Activated CD4-positive, CD25-positive, alpha-beta regulatory T cell treated with anti-CD3 and anti-CD28 coated beads, Interleukin-2, amount 50 U/mL, for 72 hours (primary cell): ENCODE data around the gene NDFIP2.

Source experiments
- DNase-seq: peaks from one replicate; pipeline ENCODE4 v3.0.0; 2021

The NDFIP2 gene

DNA sequence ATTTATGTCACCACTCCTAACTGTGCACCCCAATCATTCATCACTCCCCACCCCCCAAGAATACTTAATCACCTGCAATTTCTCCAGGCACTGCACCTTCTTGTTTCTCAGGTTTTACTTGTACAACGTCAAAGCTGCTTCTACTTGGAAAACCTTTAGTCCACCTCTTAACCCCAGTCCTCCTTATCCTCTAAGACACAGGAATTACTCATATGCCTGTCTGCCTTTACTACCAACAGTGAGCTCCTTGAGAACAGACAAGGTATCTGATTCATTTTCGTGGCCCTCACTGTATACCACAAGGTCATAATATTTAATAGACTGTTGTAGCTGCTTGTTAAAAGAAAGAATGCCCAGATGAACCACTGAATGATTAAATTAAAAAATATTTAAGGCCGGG lies 21.0 kb upstream of the NDFIP2 start:
- DNase-seq: no peak

GRCh38 chr13:79462895-79463294 lies 18.1 kb upstream of the NDFIP2 start:
- DNase-seq: no peak

GRCh38 chr13:79463604-79464003 lies 17.4 kb upstream of the NDFIP2 start:
- no peak for DNase-seq

DNA sequence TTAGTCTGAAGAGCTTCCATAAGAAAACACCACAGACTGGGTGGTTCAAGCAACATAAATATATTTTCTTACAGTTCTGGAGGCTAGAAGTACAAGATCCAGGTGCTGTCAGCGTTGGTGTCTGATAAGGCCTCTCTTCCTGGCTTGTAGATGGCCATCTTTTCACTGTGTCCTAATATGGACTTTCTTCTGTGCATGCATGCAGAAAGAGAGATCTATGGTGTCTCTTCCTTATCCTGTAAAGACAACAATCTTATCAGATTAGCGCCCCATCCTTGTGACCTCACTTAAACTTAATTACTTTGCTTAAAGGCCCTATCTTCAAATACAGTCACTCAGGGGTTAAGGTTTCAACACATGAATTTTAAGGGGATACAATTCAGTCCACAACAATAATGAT lies 14.1 kb upstream of the NDFIP2 start:
- DNase-seq: no peak

DNA sequence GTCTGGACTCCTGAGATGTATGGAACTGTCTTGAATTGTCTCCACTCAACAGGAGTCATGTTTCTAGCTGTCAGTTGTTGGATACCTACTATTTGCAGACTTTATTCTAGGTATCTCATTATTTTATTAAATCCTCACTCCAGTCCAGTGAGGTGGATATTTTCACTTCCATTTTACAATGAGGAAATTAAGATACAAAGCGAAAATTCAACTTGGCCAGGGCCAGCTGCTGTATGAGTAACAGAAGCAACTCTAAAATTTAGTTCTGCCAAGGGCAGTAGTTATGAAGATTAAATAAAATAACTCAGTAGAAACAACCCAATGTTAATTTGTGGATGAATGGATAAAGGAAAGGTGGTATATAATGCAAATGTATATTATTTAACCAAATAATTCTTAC lies 12.6 kb upstream of the NDFIP2 start:
- DNase-seq: no peak

GRCh38 chr13:79468819-79469218 lies 12.1 kb upstream of the NDFIP2 start:
- no peak for DNase-seq

GRCh38 chr13:79469608-79470007 lies 11.3 kb upstream of the NDFIP2 start:
- no peak for DNase-seq

DNA sequence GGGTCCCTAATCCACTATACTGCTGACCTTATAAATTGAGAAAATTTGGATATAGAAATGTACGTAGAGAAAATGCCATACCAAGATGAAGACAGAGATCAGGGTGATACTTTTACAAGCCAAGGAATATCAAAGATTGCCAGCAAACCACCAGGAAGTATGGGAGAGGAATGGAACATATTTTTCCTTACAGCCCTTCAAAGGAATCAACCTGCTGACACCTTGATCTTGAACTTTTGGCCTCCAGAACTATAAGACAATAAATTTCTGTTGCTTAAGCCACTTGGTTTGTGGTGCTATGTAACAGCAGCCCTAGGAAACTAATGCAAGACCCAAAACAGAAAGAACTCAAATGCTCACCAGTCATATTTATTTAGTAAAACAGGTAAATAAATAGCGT lies 10.3 kb upstream of the NDFIP2 start:
- DNase-seq: no peak

DNA sequence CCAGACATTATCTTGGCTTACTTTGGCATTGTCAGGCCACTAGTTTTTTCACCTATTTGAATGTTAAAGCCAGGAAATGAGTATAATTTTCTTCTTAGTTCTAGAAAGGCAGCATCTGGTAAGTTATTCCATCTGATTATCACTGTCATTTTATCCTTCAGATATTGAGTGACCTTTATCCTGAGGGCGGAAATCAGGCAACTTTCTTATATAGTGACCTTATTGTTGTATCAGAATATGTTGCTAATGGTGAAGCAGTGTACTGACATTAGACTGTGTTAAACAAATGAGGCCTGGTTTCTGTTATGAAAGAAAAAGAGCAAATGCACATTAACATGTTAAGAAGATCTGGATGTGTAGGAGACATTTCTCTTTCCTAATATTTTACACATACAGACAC lies 5.4 kb upstream of the NDFIP2 start:
- DNase-seq: no peak

DNA sequence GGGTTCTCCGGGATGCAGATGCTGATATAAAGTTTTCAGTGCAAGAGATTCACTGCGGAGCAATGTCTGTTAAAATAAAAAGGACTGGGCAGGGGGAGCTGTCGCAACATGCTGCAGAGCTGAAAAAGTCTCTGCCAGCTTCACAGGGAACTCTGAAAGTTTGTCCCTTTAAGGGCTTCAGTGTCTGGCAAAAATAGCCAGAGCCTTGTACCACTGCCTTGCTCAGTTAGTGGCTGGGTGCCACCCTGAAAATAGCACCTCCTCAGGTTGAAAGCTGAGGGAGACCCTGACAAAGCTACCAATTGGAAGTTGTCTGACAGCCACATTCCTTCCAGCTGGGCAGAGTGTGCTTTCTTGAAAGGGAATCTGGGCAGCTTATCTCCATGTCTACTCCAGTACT lies 3.0 kb upstream of the NDFIP2 start:
- no peak for DNase-seq

GRCh38 chr13:79479882-79480281 lies 1.1 kb upstream of the NDFIP2 start:
- DNase-seq: no peak

DNA sequence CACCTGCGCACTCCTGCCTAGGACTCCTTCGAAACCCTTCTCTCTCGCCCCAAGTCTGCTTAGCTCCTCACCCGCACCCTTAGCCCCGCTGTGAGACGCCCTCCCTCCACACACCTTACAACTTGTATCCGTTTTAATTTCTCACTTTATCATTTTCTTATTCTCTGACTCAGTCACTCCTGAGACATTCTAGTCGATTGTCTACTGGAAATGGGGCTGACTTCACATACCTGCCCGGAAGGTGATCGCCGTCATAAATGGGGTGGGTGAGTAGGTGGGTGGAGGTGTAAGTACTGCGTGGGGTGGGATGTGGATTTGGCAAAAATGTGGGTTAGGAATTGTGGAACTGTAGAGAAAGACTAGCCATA lies 714 bp downstream of the NDFIP2 start:
- DNase-seq: peak; percentile 59

GRCh38 chr13:79482281-79482970 lies 1.5 kb downstream of the NDFIP2 start:
- DNase-seq: no peak

DNA sequence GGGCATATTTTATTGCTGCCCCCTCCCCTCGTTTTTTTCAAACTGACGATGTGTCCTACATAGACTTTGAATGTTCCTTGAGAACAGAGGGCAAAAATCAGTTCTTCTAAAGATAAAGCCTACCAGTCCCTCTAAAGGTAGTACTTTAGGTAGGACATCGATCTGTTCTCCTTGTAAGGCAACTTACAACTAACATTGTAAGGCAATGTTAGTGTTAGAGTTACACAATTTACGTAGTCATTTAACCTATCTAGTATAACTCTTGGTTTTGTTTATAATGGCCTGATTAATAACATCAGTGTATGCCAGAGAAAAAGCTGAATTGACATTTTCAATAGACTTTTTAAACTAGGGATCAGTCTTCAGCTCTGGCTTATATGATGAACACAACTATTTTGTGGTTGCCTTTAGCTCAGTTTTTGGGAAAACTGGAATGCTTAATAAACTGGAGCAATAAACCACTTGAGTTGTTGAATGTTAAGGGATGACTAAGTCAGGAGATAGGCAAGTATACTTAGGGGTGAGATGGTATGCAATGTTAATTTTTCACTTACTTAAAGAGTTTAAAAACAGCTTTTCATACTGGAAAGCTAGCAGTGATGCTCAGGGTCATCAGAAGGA lies 2.2 kb downstream of the NDFIP2 start:
- DNase-seq: no peak

DNA sequence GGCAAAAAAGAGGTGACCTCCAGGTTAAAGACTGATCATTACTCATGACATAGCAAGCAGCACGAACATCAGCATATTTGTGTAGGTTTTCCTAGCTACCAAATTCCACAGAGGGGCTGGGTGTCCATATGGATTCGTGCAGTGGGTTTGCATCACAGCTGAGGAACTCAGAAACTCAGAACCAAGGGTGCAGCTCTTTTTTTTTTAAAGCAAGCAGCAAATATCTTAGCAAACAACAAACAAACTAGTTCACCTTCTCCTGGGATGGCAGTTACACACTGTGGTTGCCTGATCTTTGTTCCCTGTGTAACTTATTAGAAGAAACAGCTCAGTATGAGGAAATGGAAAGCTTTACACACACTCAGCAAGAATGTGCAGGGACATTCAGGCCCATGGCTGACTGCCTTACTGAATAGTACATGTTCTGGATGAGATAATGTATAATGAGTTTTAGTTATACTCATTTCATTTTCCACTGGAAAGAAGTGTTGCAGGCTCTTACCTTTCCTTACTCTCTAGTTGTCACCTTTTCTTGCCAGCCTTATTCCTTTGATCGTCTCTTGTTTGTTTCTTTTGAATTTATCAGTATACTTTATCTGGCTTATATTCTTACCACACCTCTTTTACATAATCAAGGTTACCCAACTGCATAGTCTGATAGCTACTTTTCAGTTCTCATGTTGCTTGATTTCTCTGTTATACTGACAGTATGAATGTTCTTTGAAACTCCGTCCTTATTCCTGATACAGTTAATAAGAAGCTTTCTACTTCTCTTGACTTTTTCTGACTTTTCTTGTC lies 4.3 kb downstream of the NDFIP2 start:
- no peak for DNase-seq

- no peak for DNase-seq
Observed at GRCh38 chr13:79486433-79487188, 5.7 kb downstream of the NDFIP2 start.

GRCh38 chr13:79490326-79490725 lies 9.4 kb downstream of the NDFIP2 start:
- no peak for DNase-seq

GRCh38 chr13:79490824-79491223 lies 9.9 kb downstream of the NDFIP2 start:
- DNase-seq: no peak

DNA sequence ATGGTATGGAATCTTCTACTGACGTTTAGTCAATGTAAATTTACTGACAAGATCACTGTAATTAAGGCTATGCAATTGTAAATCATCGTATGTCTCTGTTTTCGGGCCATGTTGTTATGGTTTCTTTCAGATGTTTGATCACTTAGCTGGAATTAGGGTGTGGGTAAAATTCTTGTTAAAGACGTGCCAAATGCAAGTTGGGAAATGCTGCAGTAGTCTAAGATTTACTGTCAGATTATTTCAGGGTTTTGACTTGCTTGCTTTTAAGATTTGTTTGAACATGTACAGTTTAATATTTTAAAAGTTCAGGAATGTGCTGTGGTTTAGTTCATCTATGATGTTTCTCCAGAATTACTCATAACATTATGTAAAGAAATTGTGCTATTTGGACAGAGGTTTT lies 10.8 kb downstream of the NDFIP2 start:
- DNase-seq: no peak

GRCh38 chr13:79492313-79492798 lies 11.4 kb downstream of the NDFIP2 start:
- DNase-seq: no peak

GRCh38 chr13:79492918-79493594 lies 12.1 kb downstream of the NDFIP2 start:
- DNase-seq: no peak

DNA sequence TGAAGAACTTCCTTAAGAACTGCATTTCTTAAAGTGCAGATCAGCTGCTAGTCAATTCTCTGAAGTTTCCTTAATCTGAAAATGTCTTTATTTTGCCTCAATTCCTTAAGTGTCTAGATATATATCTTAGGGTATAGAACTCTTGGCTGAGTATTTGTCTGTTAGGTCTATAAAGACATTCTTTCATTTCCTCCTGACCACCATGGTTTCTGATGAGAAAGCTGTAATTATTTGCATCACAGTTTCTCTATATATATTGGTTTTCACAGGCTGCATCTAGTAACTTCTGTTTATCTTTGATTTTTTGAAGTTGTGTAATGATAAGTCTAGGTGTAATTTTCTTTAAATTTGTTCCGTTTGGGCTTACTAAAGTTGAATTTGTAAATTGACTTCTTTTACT lies 15.2 kb downstream of the NDFIP2 start:
- no peak for DNase-seq

DNA sequence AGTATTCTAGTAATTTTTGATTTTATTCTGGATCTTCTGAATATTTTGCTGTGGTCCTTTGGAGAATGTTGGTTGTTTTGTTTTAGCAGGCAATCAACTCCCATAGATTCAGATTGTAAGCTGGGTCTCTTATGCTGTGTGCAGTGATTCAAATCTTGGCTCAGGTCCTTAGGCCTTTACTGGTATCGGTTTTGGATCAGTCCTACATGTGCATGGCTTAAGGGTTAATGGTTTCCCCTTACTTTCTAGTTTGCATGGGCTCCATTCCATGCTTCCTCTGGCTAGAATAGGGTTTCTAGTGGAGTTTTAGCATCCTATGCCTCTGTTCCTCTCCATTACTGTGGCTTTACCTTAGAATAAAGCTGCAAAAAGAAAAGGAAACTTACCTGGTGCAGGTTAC lies 16.1 kb downstream of the NDFIP2 start:
- DNase-seq: no peak
